CD1c-positive myeloid dendritic cell (primary cell): ENCODE measurements around the gene TMEM255B.

Experiments
- DNase-seq: peaks from one replicate; pipeline ENCODE4 v3.0.0-alpha.2; 2016; ENCODE audit errors: extremely low spot score

TMEM255B gene

DNA sequence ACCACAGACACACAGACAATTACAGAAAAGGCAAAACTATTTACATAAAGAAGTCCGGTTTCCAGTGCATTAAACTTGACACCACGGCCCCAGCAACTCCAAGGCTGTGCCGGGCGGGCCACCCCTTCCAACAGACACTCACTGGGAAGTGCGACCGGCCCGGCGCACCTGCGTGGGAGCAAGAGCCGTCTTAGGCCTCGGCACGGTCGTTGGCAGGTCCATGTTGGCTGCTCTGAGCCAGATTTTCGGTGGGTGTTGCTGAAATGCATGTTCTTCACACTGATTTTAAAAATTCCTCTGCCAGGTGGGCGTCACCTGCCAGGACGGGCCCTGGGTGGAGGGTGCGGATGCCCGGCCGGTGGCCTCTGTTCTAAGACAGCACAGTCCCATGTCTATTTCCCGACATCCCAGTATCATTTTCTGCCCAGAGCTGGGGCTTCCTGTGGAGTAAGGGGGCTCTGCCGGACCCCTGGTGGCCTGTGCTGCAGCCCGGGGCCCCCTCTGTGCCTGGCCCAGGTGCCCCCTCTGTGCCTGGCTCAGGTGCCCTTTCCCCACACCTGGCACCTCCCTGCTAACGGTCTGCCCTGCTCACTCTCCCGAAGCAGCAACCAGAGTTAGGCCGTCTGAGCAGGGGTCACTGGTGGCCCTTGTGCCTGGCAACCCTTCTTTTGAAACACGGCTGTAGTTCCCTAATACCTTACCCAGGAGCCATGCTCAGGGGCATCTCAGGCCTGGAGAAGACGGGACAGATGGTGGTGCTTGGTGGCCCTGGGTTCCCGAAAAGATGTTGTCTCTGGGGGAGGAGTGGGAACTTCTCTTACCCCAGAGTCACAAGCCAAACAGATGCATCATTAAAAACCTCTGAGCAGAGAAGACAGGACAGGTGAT lies 9.2 kb downstream of the TMEM255B start:
- no peak for DNase-seq

DNA sequence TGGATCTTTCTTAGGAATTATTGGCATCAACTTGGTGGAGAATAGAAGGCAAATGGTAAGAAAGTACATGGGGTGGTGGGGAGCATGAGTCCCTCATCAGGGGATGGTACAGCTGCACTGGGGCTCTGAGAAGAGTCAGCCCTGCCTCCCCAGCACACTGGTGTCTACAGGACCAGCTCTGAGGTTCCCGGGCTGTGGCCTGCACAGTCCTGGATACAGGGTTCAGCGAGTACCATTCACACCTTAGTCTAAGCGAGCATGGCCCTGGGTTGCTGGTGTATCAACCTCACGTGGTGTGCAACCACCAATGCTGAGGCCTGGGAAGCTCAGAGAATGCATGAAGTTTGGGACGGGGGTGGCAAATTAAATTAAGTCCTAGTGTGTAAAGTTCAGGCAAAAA lies 10.1 kb downstream of the TMEM255B start:
- DNase-seq: no peak

DNA sequence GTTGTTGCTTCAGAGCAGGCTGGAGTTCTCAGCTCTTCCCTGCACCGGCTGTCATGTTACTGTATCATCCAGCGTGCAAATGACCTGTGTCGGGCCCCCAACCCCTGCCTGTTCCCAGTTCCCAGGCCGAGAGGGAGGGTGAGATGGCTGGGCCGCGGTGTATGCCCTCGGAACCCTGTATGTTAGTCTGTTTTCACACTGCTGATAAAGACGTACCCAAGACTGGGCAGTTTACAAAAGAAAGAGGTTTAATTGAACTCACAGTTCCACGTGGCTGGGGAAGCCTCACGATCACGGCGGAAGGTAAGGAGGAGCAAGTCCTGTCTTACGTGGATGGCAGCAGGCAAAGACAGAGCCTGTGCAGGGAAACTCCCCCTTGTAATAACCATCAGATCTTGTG lies 10.9 kb downstream of the TMEM255B start:
- DNase-seq: no peak

DNA sequence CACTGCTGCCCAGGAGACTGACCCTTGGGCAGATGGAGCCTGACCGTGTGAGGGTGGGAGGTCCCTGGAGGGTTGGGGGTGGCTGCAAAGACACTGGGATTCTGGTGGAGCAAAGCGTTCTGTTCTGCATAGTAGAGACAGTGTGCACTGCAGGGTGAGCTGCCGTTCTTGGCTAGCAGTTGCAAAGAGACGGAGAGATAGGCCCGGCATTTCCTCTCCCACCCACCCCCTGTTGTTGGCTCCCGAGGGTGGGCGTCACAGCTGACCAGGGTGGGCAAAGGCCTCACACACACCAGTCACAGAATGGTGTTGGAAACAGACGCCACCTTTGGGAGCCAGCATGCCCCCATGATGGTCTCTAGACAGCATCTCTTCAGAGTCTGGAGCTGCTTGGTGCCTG lies 11.4 kb downstream of the TMEM255B start:
- DNase-seq: no peak

DNA sequence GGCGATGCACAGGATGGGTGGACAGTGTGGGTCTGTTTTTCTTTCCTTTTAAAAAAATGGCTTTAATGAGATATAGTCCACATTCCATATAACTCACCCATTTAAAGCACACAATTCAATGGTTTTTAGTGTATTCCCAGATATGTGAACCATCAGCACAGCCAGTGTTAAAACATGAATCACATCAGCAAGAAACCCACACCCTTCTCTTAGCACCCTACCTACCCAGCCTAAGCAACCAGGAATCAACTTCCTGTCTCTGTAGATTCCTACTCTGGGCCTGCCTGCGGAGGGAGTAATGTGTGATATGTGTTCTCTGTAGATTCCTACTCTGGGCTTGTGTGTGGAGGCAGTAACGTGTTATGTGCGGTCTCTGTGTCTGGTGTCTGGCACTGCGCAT lies 11.9 kb downstream of the TMEM255B start:
- no peak for DNase-seq

DNA sequence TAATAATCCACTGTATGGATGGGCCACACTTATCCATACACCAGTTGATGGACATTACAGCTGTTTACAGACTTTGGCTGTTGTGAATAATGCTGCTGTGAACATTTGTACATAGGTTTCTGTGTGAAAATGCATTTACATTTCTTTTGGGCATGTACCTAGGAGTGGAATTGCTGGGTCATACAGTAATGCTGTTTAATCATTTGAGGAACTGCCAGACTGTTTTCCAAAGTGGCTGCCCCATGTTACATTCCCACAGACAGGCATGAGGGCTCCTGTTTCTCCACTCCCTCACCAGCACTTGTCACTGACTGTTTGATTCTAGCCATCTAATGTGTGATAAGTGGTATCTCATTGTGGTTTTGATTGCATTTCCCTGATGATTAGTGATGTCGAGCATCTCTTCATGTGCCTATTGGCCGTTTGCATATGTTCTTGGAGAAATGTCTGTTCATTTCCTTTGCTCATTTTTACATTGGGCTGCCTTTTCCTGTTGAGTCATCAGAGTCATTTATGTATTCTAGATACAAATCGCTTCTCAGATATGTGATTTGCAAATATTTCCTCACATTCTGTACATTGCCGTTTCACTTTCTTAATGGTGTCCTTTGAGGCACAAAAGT lies 12.8 kb downstream of the TMEM255B start:
- DNase-seq: no peak

DNA sequence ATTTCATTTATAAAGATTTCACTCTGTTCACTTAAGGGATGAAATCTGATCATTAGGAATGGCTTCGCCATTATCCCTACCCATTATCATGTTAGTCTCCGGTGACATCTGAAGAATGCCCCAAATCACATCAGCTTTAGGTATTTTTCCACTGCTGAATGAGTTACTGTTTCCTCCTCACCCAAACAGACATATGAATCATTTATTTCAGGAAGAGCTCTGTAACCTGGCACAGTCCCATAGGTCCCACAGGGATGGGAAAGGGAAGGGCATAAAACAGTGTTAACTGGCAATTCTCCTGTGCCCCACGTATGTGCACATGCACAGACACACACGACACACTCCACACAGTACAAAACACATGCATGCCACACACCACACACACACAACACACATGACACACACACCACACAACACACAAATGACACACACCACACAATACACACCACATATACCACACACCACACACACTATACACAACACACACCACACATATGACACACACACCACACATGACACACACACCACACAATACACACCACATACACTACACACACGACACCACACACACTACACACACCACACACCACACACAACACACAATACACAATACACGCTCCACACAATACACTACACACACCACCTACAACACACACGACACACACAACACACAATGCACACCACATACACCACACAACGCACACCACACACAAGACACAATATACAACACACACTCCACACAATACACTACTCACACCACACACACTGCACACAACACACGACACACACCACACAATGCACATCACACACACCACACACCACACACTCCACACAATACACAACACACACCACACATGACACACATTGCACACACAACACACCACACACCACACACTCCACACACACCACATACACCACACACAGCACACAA lies 15.4 kb downstream of the TMEM255B start:
- DNase-seq: no peak

DNA sequence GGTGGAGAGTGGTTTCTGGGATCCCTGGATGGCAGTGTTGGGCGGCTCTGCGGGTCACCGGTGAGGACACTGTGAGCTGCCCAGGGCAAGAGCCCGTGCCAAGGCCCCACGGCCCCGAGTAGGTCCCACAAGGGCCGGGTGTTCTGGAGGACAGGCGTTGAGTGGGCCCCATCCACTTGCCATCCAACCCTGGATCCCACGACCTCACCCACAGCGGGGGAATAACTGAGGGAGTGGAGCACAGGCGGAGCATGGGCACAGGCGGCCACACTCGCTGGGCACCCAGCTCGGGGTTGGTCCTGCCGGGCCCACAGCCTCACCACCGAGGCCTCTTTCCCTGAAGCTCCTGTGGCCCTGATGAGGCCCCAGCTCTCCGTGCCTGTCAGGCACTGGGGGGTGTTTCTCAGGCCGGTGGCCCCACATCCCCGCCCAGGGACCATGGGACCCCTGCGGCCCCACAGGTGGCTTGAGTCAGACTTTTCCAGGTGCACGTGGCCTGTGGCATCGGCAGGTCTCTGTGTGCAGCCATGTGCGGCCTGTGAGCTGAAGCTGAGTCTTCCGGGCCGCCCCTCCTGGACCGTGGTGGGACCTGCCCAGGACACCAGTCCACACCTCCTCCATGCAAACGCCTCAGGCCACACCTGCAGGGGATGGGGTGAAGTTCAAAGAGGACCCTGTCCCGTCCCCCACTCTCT lies 16.6 kb downstream of the TMEM255B start:
- DNase-seq: no peak

DNA sequence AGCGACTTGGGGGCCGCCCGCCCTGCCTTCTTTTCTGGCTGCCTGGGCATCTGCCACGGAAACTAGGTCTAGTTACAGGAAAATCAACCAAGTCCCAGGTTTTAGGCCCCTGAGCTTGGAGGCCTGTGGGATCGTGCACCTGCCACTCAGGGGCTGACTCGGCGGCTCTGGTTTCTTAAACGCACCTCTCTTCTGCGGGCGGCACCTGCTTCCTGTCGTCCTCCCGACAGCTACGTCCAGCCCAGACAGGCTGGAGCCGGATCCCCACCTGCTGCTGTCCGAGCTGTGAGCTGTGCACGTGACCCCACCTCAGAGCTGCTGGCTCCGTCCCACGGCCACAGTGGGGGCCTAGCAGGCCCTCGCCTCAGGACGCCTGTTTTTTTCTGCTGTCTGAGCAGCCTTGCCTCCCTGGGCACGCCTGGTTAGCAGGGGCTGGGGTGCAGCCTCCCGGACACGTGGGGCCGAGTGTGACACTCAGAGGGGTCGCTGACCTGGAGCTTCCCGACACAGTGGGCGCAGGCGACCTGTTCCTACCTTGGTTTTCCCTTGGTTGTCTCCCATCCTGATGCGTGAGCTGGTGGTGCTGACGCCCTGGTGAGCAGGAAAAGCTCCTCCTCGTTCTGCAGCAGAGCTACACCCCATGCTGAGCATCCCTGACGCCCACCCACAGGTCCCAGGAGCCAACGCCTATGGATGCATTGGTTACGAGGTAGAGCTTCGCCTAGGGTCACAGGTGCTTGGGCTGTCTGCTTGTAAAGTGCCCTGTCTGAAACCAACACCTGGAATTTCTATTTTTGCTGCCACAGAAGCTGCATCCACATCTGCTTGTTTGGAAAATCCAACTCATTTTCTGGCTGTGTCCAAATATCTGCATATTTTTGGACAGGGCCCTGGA lies 17.5 kb downstream of the TMEM255B start:
- no peak for DNase-seq

DNA sequence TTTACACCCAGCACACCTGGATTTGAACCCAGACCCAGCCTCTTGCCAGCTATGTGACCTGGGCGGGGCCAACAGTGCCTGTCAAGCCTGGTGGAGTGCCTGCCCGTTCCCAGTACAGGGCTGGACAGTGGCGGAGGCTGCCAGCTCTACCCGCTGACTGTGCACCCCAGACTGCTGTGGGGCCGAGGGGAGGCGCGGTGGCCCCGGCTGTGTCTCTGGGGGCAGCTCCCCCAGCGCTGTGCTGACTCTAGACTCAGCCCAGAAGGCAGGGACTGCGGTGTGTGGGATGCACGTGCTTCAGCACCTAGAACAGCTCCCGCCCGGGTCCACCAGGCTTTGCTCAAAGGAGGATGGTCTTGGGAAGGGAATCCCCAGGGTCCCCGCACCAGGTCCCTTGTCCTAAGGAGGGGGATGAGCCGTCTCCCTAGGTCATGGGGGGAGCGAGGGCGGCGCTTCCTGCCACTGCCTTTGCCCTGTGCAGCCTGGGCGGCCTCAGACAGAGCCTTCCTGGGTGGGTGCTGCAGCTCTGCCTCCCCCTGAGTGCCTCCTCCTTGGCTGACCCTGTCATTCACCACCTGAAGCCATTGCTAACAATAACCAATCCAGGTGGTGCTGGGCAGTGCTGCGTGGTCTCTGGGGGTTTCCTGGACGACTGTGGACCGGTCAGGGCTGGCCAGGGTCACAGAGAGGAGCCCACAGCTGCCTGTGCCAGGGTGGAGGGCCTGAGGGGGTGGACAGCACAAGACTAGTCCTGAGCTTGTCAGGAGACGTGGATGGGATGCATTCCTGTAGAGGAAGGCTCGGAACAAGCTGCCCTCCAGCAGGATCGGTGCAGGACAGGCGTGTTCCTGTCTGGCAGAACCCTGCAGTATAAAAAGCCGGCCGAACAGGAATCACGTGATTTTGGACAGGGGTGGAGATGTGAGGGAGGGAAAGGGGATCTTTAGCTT lies 18.6 kb downstream of the TMEM255B start:
- no peak for DNase-seq

DNA sequence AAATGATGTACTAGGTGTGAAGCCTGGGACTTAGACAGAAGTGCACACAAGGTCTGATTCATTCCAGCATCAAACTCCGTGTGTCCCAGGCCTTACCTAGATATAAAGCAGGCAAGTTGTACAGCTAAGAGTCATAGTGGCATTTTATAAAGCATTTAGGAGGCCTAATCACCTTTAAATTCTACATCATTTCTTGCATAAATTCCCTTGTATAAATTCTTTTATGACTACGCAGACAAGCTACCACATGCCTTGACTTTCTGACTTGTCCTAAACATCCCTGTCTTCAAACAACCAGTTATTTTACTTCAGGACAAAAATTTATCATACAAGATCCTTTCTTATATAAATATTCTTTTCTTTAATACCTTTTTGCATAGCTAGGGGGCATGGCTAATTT lies 22.5 kb downstream of the TMEM255B start:
- DNase-seq: no peak

DNA sequence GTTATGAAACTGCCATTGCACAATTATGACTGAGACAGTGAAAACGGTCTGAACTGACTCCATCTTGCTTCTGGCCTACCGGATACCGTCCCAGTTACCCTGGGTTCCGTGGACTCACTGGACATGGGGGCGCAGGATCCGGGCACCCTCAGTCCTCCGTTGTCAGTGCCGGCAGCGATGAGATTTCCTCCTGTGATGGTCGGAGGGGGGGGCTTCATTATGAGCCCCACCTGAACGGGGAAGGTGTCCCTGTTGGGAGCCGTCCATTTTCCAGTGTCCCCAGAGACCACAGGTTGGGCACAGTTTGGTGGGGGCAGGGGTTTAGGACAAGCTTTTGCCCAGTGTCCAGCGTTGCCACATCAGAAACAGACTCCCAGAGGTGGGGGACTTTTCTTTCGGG lies 23.4 kb downstream of the TMEM255B start:
- DNase-seq: no peak

DNA sequence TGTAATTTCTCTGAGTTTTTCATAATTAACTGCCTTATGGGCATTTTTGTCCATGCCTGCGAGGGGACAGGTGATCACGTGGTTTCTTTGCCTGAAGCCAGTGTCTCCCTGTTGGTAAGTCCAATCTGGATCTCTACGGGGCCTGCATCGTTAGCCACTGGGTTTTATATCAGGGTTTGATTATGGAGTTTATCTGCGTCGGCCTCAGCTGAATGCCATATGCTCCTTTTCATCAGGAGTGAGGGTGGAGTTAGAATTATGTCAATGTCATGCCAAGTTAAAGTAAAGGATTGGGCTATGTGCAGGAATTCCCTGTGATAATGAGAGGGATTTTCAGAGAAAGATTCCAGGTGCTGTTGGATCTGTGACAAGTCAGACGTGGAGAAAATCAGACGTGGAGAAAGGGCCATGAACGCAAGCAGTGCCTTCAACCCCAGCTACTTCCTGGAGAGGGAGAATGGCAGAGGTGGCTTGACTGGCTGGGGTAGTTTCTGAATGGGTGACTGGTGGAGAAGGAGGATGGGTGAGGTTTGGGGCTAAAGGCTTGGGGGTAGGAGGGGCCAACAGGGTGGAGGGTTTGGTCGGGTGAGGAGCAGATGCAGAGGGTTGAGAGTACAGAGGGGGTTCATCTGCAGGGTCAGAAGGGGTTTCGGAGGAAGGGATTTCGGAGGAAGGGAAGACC lies 24.3 kb downstream of the TMEM255B start:
- no peak for DNase-seq

DNA sequence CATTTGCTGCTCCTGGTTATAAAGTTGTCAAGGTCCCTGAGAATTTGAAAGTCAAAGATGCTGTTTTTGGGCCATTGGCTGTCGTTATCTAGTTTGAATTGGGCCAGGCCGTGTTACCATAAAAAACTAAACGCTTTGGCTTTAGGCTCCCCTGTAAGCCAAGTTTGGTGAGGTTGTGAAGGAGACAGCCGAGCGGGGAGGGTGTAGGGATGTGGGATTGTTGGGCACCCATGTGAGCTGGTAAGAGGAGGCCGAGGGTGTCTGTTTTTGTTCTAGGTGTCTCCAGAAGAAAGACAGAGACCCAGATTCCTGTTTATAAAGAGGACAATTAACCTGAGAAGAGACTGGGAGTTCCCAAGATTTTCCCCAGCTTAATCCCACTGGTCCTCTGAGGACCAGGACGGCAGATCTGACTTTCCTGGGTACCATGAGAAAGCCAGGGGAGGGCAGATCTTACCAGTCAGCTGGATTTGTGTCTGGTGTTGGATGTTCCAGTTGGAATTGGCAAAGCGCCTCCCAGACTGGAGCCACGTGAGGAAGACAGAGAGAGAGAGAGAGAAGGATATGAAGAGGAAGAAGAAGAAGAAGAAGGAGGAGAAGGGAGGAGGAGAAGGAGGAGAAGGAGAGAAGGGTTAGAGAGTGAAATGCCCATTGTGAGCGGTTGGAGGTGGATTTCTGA lies 25.1 kb downstream of the TMEM255B start:
- no peak for DNase-seq

DNA sequence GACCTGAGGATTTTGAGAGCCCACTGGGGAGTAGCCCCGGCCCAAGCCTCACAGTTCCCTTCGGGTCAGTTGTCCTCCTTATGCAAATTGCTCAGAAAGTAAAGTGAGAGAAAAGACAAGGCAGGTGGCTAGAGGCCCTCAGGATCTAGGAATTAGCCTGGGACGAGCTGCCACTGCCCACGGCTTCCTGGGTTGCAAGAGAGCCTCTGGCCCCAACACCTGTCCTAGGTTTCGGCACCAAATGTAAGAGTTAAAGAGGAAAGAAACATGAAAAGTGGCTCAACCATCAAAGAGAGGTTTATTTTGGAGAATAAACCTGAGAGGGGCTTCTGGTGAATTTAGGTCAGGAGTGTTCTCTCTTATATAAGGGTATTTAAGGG lies 25.6 kb downstream of the TMEM255B start:
- no peak for DNase-seq

DNA sequence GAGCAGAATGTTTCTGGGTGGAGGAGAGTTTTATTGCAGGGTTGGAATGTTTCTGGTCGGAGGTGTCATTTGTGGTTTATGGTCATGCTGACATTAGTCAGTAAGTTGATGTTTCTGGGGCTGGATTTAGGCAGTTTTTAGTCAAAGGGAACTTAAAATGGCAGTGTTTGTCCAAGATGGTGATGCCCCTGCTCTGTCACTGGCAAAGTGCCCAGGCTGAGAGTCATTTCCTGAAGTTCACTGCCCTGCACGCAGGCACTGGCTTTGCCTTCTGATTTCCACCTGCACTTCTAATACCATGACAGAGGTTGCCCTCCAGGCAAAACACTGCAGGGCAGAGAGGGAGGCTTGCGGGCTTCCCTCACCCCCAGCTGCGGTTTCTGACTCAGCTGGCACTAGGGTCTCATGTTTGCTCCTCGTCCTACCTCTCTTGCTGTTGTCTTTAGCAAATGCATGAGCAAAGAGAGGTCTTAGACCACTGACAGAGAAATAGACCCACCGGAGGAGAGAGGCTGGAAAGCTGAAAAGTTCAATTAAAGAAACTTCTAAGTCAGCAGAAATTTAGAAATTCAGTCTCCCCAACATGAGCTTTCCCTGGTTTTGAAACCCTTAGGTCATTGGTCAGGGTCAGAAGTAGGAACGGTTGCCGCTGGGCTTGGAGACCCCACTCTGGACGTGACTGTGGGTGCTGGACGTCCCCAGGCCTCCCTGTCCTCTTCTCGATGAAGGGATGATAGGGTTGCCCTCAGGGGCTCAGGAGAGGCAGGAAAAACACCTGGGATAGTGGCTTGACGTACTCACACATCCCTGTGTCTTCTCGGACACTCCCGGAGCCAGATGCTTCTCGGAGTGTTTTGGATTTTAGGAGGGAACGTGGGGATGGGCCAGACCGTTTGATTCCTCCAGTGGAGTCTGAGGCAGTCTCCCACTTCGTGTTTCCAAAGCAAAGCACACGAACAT lies 26.3 kb downstream of the TMEM255B start:
- DNase-seq: peak; percentile 22

DNA sequence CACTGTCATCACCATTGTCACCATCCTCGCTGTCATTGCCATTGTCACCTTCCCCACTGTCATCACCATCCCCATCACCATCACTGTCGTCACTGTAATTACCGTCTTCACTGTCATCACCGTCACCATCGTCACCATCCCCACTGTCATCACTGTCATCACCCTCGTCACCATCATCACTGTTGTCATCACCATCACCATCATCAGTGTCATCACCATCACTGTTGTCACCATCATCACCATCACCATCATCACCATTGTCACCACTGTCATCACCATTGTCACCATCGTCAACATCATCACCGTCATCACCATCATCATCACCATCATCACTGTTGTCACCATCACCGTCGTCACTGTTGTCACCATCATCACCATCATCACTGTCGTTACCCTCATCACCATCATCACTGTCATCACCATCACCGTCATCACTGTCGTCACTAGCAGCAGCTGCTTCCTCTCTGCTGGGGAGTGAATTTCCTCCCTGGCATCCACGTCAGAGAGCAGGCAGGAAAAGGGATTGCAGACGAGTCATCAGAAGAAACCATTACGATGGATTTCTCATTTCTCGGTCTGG lies 27.3 kb downstream of the TMEM255B start:
- DNase-seq: peak; percentile 11
